ENCODE data around the gene ARHGAP33. TPM values are rescaled to one million over a fixed set of nuclear protein-coding genes. Genes with fewer than 3 reads are reported as not detected.

ARHGAP33 gene
- total and polyA plus RNA-seq, 2 of the 8 experiments (the other 6 are each of a cell fraction or from before 2014, with no cell fraction given): 6.5 to 25.2 TPM

DNA sequence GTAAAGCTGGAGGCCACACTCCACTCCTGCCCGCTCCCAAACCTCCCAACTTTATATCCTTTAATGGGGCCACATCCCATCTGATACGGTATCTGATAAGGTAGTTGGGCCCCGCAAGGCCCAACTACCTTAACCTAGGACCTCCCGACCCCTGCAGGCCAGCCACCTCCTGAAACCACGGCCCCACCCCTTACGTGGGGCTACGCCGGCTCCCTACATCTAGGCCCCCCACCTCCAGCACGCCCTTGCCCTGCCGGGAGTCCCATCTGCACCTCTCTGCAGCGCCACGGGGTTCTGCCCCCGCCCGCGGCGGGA, 35.3 kb upstream of the ARHGAP33 start:
- Histone ChIP-seq H4K5ac (ENCODE audit: insufficient read length, low read depth, low read length) (no peak overlapping the region), H4K91ac (replicated peaks; ENCODE audit: insufficient read length, low read length) (no peak overlapping the region), H2AK5ac (ENCODE audit: low read depth, low read length) (no peak overlapping the region), H3K27ac (ENCODE audit: low read depth, low read length) (no peak overlapping the region), H3K4me3 (ENCODE audit: extremely low read depth in 1 of 4, insufficient read depth in 2 of 4, low read depth in 3 of 4, low read length in 4 of 4) (peak overlapping the region; percentile 72 to 86 (median 78)), H3K4ac (replicated peaks; ENCODE audit: insufficient read length, low read depth, low read length) (no peak overlapping the region), H3K79me2 (ENCODE audit: control insufficient read depth in 1 of 2, insufficient read depth in 2 of 2, low read length in 2 of 2) (no peaks in the 10 kb centered on the region), H3K4me1 (replicated peaks in 1 of 4; ENCODE audit: control insufficient read depth in 3 of 4, insufficient read depth in 4 of 4, low read length in 3 of 4) (peaks cover 0 to 6% (median 3%) of the 10 kb centered on the region in 4 experiments; a peak in 3 of 7 replicates), H3K23ac (ENCODE audit: insufficient read length) (no peak overlapping the region), H2AFZ (ENCODE audit: low read length) (peak overlapping the region; percentile 26; the same call in 1 of the 2 replicates), H3K14ac (ENCODE audit: insufficient read length) (no peak overlapping the region), H2BK5ac (ENCODE audit: low read depth, low read length) (no peak overlapping the region; the same call in 1 of the 2 replicates), H3K23me2 (ENCODE audit: low read depth, low read length) (peaks cover 14% of the 10 kb centered on the region; the same call in 1 of the 2 replicates), H4K20me1 (replicated peaks in 1 of 2; ENCODE audit: control insufficient read depth in 1 of 2, insufficient read depth in 2 of 2, low read length in 2 of 2) (peaks cover 0 to 9% of the 10 kb centered on the region in 2 experiments), H3K9ac (replicated peaks in 1 of 4; ENCODE audit: extremely low read depth in 1 of 4, low read depth in 3 of 4, low read length in 3 of 4) (peak overlapping the region in 3 of 4 experiments; percentile 29 to 52 (median 31); a peak in 6 of 7 replicates), H4K8ac (ENCODE audit: extremely low read depth, insufficient read depth, low read length) (no peak overlapping the region), H3K27me3 (replicated peaks in 1 of 4; ENCODE audit: control insufficient read depth in 3 of 4, extremely low read depth in 1 of 4, insufficient read depth in 3 of 4, low read length in 3 of 4) (no peaks in the 10 kb centered on the region), H2BK12ac (ENCODE audit: low read depth, low read length) (no peak overlapping the region), H3K36me3 (ENCODE audit: control insufficient read depth in 2 of 4, insufficient read depth in 4 of 4, low read length in 3 of 4) (peaks cover 11 to 21% (median 17%) of the 10 kb centered on the region in 4 experiments; a peak in 6 of 8 replicates), H2BK15ac (ENCODE audit: low read length) (no peak overlapping the region), H3K9me3 (ENCODE audit: insufficient read depth in 2 of 2, low read depth in 1 of 2, low read length in 1 of 2) (no peaks in the 10 kb centered on the region), H2BK120ac (replicated peaks; ENCODE audit: low read depth, low read length) (no peak overlapping the region), H3K79me1 (ENCODE audit: low read depth, low read length) (no peaks in the 10 kb centered on the region; the same call in 1 of the 2 replicates), H2BK20ac (ENCODE audit: low read length) (no peak overlapping the region), H3K4me2 (ENCODE audit: insufficient read depth in 1 of 2, low read depth in 2 of 2, low read length in 2 of 2) (peak overlapping the region; percentile 70 to 78), H3K56ac (replicated peaks; ENCODE audit: insufficient read length, low read depth, low read length) (no peak overlapping the region), H3K18ac (ENCODE audit: extremely low read depth, low read length) (peak overlapping the region; percentile 83)
- 4% methylated on average over 14 of the region's 16 CpGs; no CpG with 5 or more reads in 1 of the 2 experiments for WGBS, 2 experiments (ENCODE audit: extremely low coverage in 1 of 2, insufficient coverage in 1 of 2, insufficient read length in 1 of 2, insufficient replicate concordance in 2 of 2, low coverage in 1 of 2, low lambda C conversion rate in 2 of 2, missing lambda C conversion rate in 1 of 2)
- POLR2A ChIA-PET (ENCODE audit: partially characterized antibody): interaction anchor here (0.6 to 7.6 kb wide), 23 partner anchors 8 to 245 kb away, joined by 3 to 54 read pairs (median 4); partner anchors contain the start of genes APLP1, COX6B1, HSPB6 and LIN37
- DNase-seq (ENCODE audit: low read depth in 1 of 2, low spot score in 2 of 2) (no peak), FAIRE-seq (no peak)
- CTCF ChIA-PET (ENCODE audit: partially characterized antibody): interaction anchor here (0.7 to 8.9 kb wide), 11 partner anchors 10 to 138 kb away, joined by 3 to 80 read pairs (median 4); no protein-coding TSS in a partner anchor
- TF ChIP-seq KDM4A (IDR thresholded peaks at IDR 0.05; ENCODE audit: low read depth, low read length, severe bottlenecking) (no peak), POLR2A (IDR thresholded peaks at IDR 0.05; ENCODE audit: control extremely low read depth in 1 of 2, low read depth in 2 of 2, low read length in 2 of 2) (peak in 1 of 2 experiments; percentile 19; a peak in 1 of 3 replicates)
